ENCODE measurements around the gene FADS3.
A peak's percentile ranks its signal among the peaks of the same experiment; 100 is the strongest.

FADS3 gene

DNA sequence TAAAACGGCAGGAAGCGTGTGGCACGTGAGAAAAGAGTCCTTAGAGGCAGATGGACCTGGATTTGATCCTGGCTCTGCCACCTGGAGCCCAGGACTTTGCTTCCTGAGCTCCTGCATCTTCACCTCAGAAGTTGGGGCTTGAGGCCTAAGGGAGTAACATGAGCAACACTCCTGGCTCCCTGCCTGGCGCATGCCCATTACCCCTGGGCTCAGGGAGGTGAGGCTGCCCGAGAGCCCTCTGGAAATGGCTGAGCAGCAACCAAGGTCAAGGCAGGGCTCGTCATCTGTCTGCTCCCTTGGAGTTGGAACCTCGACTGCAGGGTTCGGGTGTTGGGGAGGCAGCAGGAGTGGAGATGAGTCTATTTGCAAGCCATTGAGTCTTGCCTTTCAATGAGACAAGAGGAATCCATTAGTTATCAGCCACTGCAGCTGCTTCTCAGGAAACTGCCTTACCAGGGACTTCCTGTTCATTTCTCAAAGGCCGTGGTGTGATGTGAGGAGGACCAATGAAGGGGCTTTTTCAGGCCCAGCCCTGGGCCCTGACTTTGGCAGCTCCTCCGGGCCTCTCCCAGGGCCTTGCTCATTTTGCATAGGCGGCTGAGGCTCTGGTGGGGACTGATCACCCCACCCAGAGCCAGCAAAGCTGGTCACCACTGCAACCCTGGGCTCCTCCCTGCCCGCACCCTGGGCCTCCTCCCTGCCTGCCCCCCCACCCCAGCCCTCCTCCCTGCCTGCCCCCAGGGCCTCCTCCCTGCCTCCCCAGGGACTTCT is 56.9 kb downstream of the FADS3 start:
- DNase-seq (ENCODE audit: low read depth in 2 of 2): no peak

DNA sequence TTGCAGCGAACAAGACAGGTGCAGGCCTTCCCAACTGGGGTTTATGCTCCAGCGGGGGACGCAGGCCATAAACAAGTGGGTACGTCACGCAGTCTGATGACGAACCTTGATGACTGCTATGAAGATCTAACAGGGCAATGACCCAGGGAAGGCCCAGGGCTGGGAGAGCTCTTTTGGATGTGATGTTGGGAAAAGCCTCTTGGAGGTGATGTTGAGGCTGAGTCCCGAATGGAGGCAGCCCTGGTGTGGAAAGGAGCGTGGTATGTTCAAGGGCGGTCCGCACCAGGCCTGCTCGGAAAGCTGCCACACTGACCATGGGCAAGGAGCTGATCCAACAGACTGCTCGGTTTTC is 57.4 kb downstream of the FADS3 start:
- DNase-seq (ENCODE audit: low read depth in 2 of 2): no peak

DNA sequence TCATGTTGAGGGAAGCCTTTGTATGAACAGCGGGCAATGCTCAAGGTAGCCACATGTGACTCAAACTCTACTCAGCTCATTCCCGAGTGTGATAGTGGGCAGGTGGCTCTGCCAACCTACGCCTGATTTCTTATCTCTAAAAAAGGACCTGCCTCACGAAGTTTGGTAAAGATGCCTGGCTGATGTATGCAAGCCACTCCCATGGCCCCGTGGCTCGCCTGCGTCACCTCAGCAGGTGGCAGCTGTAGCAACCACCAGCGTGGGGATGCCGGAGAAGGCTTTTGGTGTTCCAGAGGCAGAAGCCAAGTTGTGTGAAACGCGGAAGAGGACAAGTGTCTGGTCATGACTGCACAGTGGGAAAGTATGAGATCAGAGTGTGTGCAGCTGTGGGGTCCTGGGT is 57.9 kb downstream of the FADS3 start:
- no peak for DNase-seq (ENCODE audit: low read depth in 2 of 2)

DNA sequence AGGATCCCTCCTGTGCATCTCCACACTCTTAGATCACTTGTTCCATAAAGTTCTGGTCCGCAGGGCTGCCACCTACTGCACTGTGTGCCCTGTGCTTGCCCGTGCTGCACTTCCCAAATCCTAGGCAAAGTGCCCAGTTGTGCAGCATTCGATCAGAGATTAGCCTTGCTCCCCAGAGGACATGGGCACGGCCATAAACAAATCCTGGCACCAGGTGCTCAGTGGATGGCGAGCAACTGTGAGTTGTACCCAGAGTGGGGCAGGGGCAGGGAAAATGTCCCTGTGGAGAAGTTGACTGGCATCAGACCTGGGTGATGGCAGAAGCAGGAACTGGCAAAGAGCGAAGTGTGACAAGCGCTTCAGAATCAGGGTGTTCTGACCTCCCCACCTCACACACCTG is 58.6 kb downstream of the FADS3 start:
- DNase-seq (ENCODE audit: low read depth in 2 of 2): no peak

DNA sequence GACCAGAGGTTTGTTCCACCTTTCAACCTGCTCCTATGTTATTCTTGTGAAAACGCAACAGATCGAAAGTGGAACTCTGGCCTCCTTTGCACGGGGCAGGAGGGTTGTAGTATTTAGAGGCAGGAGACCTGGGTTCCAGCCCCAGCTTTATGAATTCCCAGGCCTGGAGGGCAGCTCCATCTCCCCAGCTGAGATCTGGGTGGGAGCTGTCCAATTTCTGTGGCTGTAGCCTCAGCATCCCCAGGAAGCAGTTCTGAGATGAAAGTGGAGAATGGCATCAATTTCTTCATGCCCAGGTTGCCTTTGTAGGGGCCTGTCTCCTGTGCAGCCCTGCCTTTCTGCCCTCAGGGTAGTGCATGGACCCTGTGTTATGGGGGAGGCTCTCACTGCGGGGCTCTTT is 59.1 kb downstream of the FADS3 start:
- no peak for DNase-seq (ENCODE audit: low read depth in 2 of 2)

DNA sequence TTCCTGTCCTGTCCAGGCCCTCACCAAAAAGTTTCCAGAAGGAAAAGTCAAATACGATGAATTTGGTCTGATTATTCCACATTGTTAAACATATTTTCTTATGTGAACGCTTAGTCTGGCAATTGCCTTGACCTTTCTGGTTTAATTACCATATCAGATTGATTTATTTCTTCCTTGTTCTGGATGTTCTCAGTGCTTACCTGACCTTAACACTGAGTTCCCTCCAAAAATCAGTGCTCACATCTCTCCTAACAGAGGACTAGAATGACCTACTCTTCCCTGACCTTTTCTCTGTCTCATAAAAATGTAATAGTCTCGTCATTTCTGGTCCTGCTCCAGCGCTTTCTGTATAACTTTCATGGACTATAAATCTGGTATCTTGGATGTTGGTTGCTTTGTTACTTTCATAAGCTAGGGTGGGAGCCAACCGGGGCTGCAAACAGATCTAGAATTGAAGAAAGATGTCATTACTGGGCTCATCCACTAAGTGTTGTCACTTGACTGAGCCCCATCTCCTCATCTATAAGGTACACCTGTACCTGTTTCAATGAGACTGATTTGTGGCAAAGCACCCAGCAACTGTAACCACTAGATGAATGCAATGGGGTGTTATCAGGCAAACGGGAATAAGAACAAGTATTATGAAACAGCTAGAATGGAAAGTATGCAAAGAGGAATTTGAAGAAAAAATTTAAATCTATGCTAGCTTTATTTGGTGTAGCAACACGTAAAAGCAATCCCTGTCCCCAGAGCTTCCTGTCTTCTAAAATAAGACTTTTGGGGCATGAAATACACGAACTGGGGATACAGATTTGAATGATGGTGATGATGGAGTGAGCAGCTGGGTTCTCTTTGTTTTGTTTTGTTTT is 60.9 kb downstream of the FADS3 start:
- no peak for DNase-seq (ENCODE audit: low read depth in 2 of 2)

DNA sequence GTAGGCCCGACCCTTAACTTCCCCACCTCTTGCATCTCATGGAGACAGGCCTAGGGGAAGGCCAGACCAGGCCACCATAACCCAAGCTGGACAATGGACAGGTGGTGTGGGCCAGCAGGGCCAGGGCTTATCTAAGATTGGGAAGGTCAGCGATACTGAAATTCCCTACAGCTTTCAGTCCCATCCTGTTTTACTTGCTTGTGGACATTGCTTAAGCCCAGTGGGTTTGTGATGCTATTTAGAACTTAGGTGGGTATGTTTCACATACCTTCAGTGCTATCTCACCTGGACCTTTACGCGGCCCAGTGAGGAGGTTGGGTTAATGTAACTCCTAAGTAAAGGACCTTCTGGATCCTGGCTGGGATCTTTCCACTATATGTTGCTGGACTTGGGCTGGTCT is 61.5 kb downstream of the FADS3 start:
- no peak for DNase-seq (ENCODE audit: low read depth in 2 of 2)

DNA sequence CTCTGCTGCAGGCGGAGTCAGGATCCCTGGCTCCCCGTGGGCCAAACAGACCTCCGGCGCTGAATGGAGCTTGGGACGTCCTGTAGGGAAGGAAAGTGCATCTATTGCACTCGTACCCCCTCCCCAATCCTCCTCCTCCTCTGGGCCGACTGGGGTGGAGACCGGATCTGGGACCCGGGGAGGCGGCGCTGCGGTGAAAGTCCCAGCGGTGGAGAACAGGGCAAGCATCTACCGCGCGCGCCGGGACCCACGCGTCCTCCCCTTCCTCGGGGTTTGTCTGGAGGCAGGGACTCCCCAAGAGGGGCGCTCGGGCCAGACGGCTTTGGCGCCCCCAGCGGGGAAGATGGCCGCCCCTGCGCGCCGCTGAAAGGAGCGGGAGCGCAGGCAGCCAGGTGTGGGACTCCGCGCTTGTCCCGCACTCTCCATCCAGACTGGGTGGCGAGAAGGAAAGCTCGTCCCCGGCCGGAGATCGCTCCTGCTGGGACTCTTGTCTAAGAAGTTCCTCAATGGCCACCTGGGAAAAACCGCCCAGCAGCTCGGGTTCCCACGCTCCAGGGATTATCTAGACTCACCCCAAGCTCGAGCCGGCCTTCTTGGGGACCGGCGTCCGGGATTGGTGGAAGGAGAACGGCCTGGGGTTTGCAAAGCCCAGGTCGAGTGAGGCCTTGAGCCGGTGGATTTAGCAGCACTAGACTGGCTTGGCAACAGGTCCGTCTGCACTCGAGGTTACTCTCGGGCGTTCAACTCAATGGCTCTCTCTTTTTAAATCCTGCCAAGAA is 62.5 kb downstream of the FADS3 start:
- DNase-seq (ENCODE audit: low read depth in 2 of 2): no peak

DNA sequence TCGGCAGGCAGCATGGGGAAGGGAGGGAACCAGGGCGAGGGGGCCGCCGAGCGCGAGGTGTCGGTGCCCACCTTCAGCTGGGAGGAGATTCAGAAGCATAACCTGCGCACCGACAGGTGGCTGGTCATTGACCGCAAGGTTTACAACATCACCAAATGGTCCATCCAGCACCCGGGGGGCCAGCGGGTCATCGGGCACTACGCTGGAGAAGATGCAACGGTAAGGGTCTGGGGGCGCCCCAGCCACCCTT is 63.0 kb downstream of the FADS3 start:
- no peak for DNase-seq (ENCODE audit: low read depth in 2 of 2)

DNA sequence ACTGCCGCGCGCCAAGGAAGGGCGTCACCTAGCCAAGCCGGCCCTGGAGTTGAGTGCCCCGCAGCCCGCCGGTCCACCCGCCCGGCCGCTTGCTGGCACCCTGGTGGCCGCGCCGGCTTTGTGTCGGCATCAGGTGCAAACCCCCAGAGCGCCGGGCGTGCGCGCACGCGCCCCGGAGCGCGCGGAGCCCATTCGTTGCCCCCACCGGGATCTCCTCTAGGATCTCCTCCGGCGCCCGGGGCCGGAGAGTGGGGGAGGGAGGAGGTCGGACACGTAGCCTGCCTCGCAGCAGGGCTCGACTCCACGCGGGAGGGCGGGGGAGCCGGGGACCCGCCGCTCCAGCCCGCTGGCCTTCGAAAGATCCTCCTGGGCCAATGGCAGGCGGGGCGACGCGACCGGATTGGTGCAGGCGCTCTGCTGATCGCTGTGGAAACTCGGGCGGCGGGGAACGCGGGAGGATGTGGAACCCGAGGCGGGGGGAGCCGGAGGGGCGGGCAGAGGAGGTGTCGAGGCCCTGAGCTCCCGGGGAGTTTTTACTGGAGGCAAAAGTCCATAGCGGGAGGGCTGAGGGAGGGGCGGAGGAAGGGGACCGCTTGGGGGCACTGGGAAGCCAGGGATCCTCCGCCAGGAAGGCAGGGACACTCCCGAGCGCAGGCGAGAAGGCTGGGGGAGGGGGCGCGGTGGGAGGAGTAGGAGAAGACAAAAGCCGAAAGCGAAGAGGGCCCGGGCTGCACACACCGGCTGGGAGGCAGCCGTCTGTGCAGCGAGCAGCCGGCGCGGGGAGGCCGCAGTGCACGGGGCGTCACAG is 63.6 kb downstream of the FADS3 start, which contains the start of gene FADS2:
Gene FADS2, plus strand, starts transcription at position 730 of the 808 bp plus-strand sequence. CDS start 91 bp downstream, outside the sequence.
- DNase-seq (ENCODE audit: low read depth in 2 of 2): peak in 1 of 2 donors; percentile 44

DNA sequence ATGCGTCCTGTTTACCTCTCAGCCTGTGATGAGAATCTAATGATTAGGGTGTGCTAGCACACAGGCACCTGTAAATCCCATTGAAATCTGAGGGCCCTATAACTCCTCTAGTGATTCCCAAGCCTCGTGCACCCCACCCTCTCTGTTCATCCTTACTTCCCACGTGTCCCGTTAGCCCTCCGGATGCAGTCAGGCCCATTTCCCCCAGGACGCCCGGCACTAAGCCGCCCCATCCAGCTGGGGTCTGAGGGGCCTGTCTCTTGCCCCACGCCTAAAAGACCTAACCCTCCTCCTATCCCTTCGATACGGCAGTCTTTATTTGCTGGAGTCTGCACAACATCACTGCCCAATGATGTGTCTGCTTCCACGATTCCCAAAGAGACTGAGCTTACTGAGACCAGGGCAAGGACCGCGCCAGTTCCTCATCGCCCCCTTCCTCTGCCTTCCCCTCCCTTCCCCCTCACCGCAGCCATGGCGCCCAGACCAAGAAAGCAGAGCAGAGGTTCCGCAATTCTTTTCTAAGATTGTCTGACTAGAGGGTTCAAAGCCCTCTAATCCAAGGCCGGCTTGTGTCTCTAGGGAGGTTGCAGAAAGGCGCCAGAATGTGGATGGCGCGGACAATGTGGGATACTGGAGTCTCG is 64.3 kb downstream of the FADS3 start:
- no peak for DNase-seq (ENCODE audit: low read depth in 2 of 2)

Data from stimulated activated CD8-positive, alpha-beta memory T cell treated with anti-CD3 and anti-CD28 coated beads, Interleukin-2, amount 100 ng/mL, for 1 hour (primary cell).